ENCODE results near the gene CHMP4B.

Gene CHMP4B

GRCh38 chr20:33769043-33769442 lies 42.1 kb upstream of the CHMP4B start:
- CTCF ChIA-PET: no interaction called here
- no peak overlapping the region for H3K27ac ChIP-seq
- TF ChIP-seq, protein P1, sequence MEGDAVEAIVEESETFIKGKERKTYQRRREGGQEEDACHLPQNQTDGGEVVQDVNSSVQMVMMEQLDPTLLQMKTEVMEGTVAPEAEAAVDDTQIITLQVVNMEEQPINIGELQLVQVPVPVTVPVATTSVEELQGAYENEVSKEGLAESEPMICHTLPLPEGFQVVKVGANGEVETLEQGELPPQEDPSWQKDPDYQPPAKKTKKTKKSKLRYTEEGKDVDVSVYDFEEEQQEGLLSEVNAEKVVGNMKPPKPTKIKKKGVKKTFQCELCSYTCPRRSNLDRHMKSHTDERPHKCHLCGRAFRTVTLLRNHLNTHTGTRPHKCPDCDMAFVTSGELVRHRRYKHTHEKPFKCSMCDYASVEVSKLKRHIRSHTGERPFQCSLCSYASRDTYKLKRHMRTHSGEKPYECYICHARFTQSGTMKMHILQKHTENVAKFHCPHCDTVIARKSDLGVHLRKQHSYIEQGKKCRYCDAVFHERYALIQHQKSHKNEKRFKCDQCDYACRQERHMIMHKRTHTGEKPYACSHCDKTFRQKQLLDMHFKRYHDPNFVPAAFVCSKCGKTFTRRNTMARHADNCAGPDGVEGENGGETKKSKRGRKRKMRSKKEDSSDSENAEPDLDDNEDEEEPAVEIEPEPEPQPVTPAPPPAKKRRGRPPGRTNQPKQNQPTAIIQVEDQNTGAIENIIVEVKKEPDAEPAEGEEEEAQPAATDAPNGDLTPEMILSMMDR (conservative IDR thresholded peaks at IDR 0.05; ENCODE audit: low read depth): no peak
- POLR2A ChIA-PET (ENCODE audit: low non-redundant PET): no interaction called here
- DNase-seq (ENCODE audit: low spot score): no peak

DNA sequence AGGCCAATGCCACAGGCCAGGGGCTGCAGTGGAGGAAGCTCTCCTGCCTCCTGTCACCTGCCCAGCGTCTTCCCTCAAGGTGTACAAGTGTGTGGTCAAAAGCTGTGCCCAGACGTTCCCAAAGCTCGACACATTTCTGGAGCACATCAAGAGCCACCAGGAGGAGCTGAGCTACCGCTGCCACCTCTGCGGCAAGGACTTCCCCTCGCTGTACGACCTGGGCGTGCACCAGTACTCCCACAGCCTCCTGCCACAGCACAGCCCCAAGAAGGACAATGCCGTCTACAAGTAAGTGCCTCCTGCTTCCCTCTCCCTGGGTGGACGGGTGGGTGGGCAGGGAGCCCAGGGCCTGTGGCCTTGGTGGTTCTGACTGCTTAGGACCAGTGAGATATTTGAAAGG lies 41.1 kb upstream of the CHMP4B start:
- no peak overlapping the region for H3K27ac ChIP-seq
- no peak for DNase-seq (ENCODE audit: low spot score)
- TF ChIP-seq, protein P1 (conservative IDR thresholded peaks at IDR 0.05; ENCODE audit: low read depth): no peak
- ChIA-PET CTCF (no interaction called here), POLR2A (ENCODE audit: low non-redundant PET) (no interaction called here)

DNA sequence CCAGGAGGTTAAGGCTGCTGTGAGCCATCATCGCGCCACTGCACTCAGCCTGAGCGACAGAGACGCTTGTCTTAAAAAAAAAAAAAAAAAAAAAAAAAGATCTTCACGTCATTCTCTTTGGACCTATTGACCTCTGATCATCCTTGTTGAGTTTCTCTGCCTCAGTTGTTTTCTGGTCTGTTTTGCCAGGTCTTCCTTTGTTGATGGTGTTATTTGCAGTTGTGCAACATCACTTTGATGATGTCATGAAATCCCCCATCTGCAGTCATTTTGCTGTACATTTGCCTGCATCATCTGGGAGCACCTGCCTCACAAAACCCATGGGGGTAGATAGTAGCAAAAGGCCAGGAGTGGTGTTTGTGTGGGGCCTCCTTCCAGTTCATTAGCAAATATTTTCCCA lies 39.2 kb upstream of the CHMP4B start:
- H3K27ac ChIP-seq: no peak overlapping the region
- POLR2A ChIA-PET (ENCODE audit: low non-redundant PET): no interaction called here
- TF ChIP-seq, protein P1 (conservative IDR thresholded peaks at IDR 0.05; ENCODE audit: low read depth): no peak
- DNase-seq (ENCODE audit: low spot score): no peak
- CTCF ChIA-PET: interaction anchor here (0.6 to 1.2 kb wide), 2 partner anchors 20 to 23 kb away, joined by 3 to 5 read pairs; no protein-coding TSS in a partner anchor

- TF ChIP-seq, protein P1 (conservative IDR thresholded peaks at IDR 0.05; ENCODE audit: low read depth): no peak
- CTCF ChIA-PET: interaction anchor here (0.6 to 1.2 kb wide), 2 partner anchors 20 to 23 kb away, joined by 3 to 5 read pairs; no protein-coding TSS in a partner anchor
- POLR2A ChIA-PET (ENCODE audit: low non-redundant PET): no interaction called here
- DNase-seq (ENCODE audit: low spot score): no peak
- no peak overlapping the region for H3K27ac ChIP-seq
Measured at GRCh38 chr20:33772439-33772838, 38.7 kb upstream of the CHMP4B start.

DNA sequence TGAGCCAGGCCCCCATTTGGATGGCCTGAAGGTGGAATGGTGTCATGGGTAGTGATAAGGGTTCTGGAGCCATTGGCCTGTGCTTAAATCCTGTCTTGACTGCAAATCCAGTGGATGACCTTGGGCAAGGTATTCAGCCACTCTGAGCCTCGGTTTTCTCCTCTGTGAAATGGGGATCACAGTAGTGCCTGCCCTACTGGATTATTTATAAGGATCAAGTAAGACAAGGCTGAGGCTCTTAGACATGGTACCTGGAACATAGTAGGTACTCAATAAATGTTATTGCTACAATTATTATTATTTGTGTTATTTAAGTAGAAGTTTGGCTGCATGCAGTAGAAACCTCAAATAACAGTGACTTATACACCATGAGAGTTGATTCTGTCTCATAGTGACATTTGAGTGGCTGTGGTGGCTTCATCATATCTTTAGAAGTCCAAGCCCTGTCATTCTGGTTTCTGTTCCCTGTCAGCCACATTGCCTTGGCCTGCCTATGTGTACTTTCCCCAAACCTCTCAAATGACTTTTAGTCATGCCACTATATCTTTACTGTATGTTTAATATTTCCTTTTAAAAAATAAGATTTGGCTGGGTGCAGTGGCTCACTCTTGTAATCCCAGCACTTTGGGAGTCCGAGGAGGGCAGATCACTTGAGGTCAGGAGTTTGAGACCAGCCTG lies 37.6 kb upstream of the CHMP4B start:
- H3K27ac ChIP-seq: no peak overlapping the region
- ChIA-PET CTCF (interaction anchor here (0.6 kb wide), 2 partner anchors 50 to 749 kb away, joined by 3 read pairs; no protein-coding TSS in a partner anchor), POLR2A (ENCODE audit: low non-redundant PET) (no interaction called here)
- TF ChIP-seq, protein P1 (conservative IDR thresholded peaks at IDR 0.05; ENCODE audit: low read depth): no peak
- no peak for DNase-seq (ENCODE audit: low spot score)

DNA sequence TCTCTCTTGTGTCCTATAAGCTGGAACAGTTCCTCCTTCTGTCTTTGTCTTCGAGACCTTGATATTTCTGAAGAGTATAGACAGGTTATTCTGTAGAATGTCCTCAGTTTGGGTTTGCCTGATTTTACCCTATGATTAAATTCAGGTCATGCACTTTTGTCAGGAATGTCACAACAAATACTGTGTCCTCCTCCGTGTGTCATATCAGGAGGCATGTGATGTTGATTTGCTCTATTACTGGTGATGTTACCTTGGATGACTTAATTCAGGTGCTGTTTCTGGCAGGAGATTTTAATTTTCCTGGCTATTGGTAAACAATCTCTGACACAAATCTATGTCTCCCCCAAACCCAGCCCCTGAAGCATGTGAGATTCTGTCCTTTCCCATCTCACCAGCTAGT lies 33.3 kb upstream of the CHMP4B start:
- CTCF ChIA-PET: interaction anchor here (0.6 to 0.7 kb wide), 2 partner anchors 111 to 914 kb away, joined by 3 read pairs; partner anchors contain the start of gene ACTL10
- H3K27ac ChIP-seq: no peak overlapping the region
- DNase-seq (ENCODE audit: low spot score): no peak
- TF ChIP-seq, protein P1 (conservative IDR thresholded peaks at IDR 0.05; ENCODE audit: low read depth): no peak
- POLR2A ChIA-PET (ENCODE audit: low non-redundant PET): no interaction called here

All from RWPE1 (cell line).